Suppressor macrophage treated with lipopolysaccharide for 1 hour (primary cell): Measurements from ENCODE around the gene DAPK2.
A peak's percentile ranks its signal among the peaks of the same experiment; 100 is the strongest.

Experiments used
- DNase-seq, 3 donors: peaks; one replicate each; pipeline ENCODE4 v3.0.0-alpha.2; 2020 to 2022

The DAPK2 gene

GRCh38 chr15:63995789-63996188, 50.5 kb downstream of the DAPK2 start:
- no peak for DNase-seq

DNA sequence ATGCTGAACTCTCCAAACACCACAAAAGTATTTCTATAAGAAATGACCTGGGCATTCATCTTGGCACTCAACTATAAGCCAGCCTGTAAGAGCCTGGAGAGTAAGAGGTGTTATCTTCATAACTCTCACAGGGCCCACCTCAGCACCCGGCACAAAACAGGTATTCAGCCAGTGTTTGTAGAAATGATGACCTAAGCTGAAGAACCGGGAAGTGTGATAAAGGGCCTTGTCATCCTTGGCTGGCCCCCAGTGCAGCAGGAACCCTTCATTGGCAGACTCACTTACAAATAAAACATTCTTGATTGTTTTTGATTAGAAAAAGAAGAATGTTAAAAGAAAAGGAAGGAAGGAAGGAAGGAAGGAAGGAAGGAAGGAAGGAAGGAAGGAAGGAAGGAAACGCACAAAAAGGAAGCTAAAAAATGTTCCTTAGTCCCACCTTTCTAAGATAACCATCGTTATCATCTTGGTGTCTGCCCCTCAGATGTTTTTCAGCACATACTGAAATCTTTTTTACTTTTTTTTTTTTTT, 52.1 kb downstream of the DAPK2 start:
- DNase-seq: no peak

GRCh38 chr15:63992300-63992699, 54.0 kb downstream of the DAPK2 start:
- DNase-seq: no peak

DNA sequence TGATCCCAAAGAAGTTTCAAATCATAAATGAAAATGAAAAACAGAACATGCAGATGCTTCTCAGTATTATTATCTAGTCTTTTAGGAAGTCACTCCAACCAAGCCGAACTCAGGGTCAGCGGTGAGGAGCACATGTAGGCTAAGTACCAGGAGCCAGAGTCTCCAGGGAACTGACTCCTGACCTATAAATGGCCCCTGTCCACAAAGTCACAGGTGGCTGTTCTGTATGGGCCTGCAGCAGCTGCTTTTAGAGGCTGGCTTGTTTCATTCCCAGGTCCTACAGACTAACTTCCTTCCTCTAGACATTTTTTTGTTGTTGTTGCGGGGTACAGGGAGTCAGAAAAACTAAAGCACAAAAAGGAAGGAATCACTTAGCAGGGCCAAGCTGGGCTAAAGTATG, 54.6 kb downstream of the DAPK2 start:
- no peak for DNase-seq

DNA sequence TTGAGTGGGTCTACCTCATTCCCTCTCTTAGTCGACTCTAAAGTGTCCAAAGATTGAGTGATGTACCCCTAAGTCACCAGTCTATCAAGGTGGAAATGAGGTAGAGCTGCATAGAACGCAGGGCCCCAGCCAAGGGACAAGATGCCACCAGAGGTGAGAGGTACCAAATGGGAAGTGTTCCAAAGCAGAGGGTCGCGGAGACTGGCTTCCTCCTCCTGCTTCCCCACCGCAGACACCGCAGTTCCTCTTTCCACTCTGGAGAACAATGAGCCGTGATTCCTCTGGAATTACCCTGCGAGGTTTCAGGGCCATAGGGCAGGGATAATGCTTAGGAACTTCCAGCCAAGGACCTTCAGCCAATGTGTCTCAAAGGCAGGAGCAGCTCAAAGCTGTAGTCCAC, 55.8 kb downstream of the DAPK2 start:
- peak; percentile 85 to 87 (median 86) for DNase-seq

GRCh38 chr15:63987796-63988378, 58.4 kb downstream of the DAPK2 start:
- peak in 1 of 3 donors; percentile 36 for DNase-seq

DNA sequence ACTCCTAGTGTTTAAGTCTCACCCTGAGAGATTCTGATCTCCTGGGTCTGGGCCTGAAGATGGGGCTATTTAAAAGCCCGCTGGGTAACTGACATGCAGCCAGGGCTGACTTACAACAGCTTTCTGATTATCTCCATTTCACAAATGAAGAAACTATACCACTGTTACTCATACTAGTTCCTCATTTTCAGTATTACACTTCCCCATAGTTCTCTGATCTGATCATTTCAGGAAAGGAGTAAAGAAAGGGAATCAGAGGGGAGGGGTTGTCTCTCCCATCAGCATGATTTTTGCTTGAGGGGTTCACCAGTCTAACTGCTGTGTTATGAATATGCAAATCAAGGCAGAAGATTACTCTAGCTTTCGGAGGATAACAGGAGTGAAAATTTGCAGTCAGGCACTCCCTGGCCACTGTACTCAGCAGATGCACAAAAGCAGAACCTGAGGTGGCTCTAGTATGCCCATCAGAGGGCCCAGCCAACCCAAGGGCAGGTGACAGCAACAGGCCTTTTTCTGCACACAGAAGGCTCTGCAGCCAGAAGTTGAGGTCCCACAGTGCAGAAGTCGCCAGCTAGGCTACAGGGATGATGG, 59.4 kb downstream of the DAPK2 start:
- DNase-seq: peak; percentile 65 to 89 (median 85)

- no peak for DNase-seq
Measured at GRCh38 chr15:63986185-63986680, 60.1 kb downstream of the DAPK2 start.

DNA sequence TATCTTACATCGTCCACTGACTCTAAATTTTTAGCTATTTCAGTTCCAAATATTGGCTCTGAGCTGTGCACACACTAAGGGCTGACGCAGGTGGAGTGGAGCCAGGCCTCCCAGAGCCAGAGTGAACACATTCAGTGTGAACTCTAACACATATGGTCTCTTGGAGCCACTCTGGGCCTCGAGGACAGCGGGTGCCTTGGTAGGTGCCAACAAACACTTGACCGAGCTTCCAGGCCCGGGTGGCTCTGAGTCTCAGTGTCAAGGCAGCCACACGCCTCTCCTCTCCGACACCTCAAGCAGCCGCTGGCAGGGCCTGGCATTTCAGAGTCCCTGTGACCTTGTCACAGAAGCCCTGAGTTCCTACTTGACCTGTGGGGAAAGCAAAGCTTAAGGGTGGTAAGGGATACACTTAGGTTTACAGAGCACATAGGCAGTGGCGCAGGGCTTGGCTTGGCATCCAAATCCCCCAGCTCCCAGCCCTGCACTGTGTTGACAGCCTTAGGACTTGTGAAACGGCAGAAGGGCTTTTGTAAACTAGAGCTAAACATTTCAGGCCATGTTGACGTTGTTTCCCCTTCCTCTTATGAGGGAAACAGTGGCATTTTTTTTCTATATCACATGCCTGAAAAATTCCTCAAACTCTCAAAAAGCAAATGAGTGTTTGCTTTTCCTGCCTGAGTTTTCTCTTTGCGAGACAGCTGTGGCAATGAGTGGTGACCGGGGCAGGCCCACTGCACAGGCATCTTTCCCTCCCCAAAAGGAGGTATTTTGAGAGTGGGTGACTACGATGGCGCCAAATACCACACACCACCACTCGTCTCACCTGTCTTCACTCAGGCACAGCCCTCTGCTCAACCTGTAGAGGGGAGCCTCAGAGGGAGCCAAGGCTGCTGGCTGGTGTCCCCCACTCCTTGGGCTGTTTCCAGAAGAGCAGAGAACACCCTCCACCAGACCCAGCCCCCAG, 60.8 kb downstream of the DAPK2 start:
- peak; percentile 67 to 83 (median 80) for DNase-seq

- DNase-seq: no peak
Measured at GRCh38 chr15:63984331-63984730, 62.0 kb downstream of the DAPK2 start.

- peak in 2 of 3 donors; percentile 44 to 50 for DNase-seq
Measured at GRCh38 chr15:63983061-63983711, 63.1 kb downstream of the DAPK2 start.

DNA sequence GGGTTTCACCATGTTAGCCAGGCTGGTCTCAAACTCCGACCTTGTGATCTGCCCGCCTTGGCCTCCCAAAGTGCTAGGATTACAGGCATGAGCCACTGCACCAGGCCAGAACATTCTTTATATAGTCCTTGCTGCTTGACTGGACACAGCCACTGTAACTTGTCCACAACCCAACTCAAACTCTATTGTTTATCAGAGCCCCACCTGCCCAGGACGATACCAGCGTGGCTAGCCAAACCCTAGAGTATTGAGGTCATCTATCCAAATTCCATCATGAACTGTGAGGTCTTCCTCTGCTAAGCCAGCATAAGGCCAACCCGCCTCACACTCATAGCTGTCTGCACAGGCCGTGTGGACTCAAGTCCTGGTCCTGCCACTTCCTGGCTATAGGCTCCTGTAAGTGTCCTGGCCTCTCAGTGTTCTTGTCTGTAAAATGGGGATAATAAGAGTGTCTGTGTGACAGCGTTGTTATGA, 63.9 kb downstream of the DAPK2 start:
- DNase-seq: no peak

DNA sequence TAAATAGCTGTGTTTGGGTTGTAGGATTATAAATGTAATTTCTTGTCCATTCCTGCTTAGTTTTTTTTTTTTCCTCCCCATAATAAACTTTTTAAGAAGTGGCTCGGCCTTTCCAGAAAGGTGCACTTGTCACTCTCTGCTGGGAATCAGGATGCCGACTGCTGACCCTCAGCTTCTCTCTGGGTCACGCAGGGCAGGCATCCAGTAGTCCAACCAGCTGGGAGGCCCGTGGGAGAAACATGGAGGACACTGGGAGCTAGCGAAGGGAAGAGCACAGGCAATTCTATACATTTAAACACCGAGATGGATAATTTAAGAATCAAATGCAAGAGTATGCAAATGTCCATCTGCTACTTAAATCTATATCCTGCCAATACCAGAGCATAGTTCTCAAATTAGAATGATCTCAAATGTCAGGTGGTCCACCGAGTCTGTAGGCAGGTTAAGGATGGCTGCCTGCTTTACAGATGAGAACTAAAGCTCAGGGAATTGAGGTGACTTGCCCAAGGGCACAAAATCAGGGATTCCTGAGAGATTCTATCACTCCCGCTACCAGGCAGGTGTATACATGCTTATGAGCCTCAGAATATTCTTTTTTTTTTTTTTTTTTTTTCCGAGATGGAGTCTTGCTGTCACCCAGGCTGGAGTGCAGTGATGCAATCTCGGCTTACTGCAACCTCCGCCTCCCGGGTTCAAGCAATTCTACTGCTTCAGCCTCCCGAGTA, 64.5 kb downstream of the DAPK2 start:
- DNase-seq: peak in 1 of 3 donors; percentile 4

DNA sequence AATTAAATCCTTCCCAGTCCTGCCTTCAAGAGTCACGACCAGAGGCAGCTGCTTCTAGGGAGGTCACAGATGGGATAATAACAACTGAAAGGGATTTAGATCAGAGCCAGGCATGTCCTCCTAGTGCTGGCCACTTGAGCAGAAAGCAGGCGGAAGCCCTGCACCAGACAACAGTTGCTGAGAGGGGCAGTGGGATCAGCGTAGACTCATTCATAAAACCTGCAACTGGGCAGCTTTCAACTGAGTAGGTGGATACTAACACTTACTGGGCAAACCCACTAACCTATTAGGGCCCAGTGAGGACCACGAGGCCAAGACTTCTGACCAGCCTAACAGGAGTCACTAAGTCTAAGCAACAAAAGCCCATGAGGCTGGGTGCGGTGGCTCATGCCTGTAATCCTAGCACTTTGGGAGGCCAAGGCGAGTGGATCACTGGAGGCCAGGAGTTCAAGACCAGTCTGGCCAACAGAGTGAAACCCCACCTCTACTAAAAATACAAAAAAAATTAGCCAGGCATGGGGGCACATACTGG, 67.0 kb downstream of the DAPK2 start:
- no peak for DNase-seq

DNA sequence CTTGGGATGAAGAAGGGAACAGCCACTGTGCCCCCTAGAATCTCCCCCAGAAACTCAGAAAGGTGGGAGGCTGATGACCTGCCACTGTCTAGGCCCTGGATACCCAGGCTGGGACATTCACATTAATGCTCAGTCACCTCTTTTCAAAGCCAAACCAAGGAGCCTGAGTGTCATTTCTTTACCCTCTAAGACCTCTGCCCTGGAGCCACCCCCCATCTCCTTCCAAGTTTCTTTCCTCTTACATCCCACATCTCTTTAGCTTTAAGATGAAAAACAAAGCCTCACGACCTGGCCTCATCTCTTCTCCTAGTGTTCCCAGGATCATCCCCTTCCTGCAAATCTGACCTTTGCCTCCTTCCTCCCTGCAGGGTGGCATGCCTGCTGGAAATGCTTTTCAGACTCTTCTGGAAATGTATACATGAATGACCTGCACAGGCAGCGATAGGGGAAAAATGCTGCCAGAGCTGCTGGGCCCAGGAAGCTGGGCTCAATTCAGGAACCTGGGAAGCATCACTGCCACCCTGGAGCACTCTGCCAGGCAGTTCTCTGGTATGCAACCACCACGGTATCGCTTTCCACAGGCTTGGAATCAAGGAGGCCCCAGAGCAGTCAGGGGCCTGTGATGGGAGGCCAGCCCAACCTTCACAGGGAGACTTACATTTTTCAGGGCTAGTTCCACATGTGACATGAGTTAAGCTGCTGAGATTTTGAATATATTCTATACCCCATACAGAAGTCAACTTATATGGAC, 67.6 kb downstream of the DAPK2 start:
- no peak for DNase-seq

GRCh38 chr15:63977119-63977518, 69.2 kb downstream of the DAPK2 start:
- DNase-seq: no peak

- no peak for DNase-seq
Measured at GRCh38 chr15:63974021-63974420, 72.3 kb downstream of the DAPK2 start.

GRCh38 chr15:63973212-63974009, 72.9 kb downstream of the DAPK2 start:
- DNase-seq: no peak

DNA sequence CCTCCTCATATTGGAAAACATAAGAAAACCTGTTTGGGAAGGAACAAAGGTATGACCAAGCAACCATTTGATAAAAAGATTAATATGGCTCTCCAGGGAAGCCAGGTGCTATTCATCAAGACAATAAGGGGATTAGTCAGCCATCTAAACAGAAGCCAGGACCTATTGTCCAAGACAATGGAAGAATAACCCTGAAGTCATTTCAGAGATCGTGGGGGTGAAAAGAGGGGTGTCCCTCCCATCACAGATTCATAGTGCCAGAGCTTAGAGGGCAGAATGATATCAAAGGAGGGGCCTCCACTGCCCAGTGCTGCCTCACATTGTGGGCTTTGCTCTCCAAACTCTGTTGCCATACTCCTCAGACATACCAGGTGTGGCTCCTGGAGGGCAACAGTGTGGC, 73.5 kb downstream of the DAPK2 start:
- DNase-seq: no peak

- DNase-seq: no peak
Measured at GRCh38 chr15:63971904-63972303, 74.4 kb downstream of the DAPK2 start.
